Tibial nerve (tissue), 4 donors: Measurements from ENCODE around the gene SLC25A4. TPM values are rescaled to one million over a fixed set of nuclear protein-coding genes. Genes with fewer than 3 reads are reported as not detected.

ENCODE experiments used
- DNase-seq, 2 donors: peaks; one replicate each; pipeline ENCODE4 v3.0.0-alpha.2; 2019; ENCODE audit warnings: low spot score in 2 of 2
- H3K27ac ChIP-seq, 4 donors: fragments of 200-600 bp; sonication (generic) in 3 of 4; one replicate each; pipeline ENCODE4 v1.5.1; 2017 to 2019; ENCODE audit warnings: mild to moderate bottlenecking in 1 of 4
- H3K27me3 ChIP-seq, 2 donors: fragments of 200-600 bp; sonication (generic) in 1 of 2; one replicate each; pipeline versions ENCODE4 v1.5.1 to v1.6.0; 2017 to 2019
- H3K36me3 ChIP-seq, 3 donors: fragments of 200-600 bp; sonication (generic); one replicate each; pipeline ENCODE4 v1.5.1; 2018 to 2019
- H3K4me1 ChIP-seq, 4 donors: fragments of 200-600 bp; sonication (generic) in 3 of 4; one replicate each; pipeline ENCODE4 v1.5.1; 2017 to 2019
- H3K4me3 ChIP-seq, 4 donors: fragments of 200-600 bp; sonication (generic) in 3 of 4; one replicate each; pipeline ENCODE4 v1.5.1; 2017 to 2019; ENCODE audit warnings: mild to moderate bottlenecking in 1 of 4, moderate library complexity in 1 of 4
- H3K9me3 ChIP-seq, 4 donors: fragments of 200-600 bp; sonication (generic) in 3 of 4; one replicate each; pipeline ENCODE4 v1.5.1; 2017 to 2019
- EP300 ChIP-seq, 2 donors: sonication (generic); formaldehyde crosslinking; IDR thresholded peaks; one replicate each; pipeline ENCODE4 v1.6.1; 2017; ENCODE audit warnings: antibody characterized with exemption in 2 of 2, mild to moderate bottlenecking in 1 of 2
- POLR2A ChIP-seq, 2 donors: fragments of 450-650 bp; IDR thresholded peaks; one replicate each; pipeline ENCODE4 v1.6.1; 2017; ENCODE audit warnings: antibody characterized with exemption in 2 of 2, mild to moderate bottlenecking in 2 of 2, moderate library complexity in 2 of 2
- WGBS, 2 donors: methylation state at CpG; one replicate each; pipeline ENCODE4 v1.1.5; 2018; 5-methylcytosine and 5-hydroxymethylcytosine counted together
- total RNA-seq, 4 donors: library from RNA; depleted of rRNA; stranded (reverse); fragments of >200 nt; gene quantifications; one replicate each; pipeline ENCODE4 v1.1.0, GENCODE V29; 2016
- TF ChIP-seq, protein P1 (sequence below), 5 experiments: fragments of 200-600 bp in 3 of 5; fragments of 450-650 bp in 2 of 5; sonication (generic) in 3 of 5; IDR thresholded peaks; one replicate each; pipeline ENCODE4 v1.5.1; 2016 to 2019; ENCODE audit warnings: antibody characterized with exemption in 5 of 5, mild to moderate bottlenecking in 3 of 5, moderate library complexity in 2 of 5

The SLC25A4 gene
- total RNA-seq, 4 donors from 2014 or later, result 15.5 to 41.1 (median 24.0) TPM

DNA sequence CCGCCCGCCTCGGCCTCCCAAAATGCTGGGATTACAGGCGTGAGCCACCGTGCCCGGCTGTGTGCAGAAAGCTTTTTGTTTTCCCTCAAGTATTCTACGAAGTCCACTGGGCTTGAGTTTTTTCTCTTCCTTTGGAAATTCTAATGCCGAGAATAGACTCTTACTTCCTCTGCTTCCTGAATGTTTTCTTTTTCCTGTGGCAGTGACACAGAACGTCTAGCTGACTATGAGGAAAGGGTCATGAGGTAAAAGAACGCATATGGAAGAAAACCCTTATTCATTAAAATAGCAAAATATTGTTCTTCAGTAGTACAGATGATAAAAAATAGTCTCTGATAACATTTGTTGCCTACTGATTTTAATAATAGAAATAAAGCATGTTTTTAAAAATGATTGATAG is 4.9 kb upstream of the SLC25A4 start:
- 58 to 59% methylated on average over 10 of the region's 10 CpGs for whole genome bisulfite sequencing, 2 donors
- H3K27me3 ChIP-seq, result no peaks in the 10 kb centered on the region
- no peak overlapping the region for H3K4me3 ChIP-seq
- TF ChIP-seq, protein P1, sequence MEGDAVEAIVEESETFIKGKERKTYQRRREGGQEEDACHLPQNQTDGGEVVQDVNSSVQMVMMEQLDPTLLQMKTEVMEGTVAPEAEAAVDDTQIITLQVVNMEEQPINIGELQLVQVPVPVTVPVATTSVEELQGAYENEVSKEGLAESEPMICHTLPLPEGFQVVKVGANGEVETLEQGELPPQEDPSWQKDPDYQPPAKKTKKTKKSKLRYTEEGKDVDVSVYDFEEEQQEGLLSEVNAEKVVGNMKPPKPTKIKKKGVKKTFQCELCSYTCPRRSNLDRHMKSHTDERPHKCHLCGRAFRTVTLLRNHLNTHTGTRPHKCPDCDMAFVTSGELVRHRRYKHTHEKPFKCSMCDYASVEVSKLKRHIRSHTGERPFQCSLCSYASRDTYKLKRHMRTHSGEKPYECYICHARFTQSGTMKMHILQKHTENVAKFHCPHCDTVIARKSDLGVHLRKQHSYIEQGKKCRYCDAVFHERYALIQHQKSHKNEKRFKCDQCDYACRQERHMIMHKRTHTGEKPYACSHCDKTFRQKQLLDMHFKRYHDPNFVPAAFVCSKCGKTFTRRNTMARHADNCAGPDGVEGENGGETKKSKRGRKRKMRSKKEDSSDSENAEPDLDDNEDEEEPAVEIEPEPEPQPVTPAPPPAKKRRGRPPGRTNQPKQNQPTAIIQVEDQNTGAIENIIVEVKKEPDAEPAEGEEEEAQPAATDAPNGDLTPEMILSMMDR (IDR thresholded peaks at IDR 0.05), result no peak
- no peak for TF ChIP-seq POLR2A (IDR thresholded peaks at IDR 0.05)
- H3K27ac ChIP-seq, result no peak overlapping the region
- peaks cover 0 to 7% (median 3%) of the 10 kb centered on the region in 4 donors for H3K4me1 ChIP-seq
- no peaks in the 10 kb centered on the region for H3K36me3 ChIP-seq
- H3K9me3 ChIP-seq, result no peaks in the 10 kb centered on the region
- no peak for DNase-seq

DNA sequence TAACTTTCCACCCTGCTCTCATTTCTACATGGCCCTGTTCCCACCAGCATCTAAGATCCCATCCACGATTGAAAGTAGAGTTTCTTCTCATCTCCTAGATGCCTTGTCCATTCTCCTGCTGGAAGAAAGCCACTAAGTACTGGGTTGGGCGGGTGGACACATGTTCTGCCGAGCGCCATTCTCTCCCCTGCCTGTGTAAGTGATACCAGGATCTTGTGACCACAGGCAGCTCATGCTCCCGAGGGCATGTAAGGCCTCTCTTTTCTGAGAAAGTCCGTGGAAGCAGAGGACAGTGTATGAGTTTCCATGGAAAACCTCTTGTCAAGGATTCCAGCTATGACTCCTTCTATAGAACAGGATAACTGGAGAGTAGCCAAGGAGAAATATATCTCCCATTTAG is 3.3 kb upstream of the SLC25A4 start:
- Histone ChIP-seq H3K4me3 (no peak overlapping the region), H3K9me3 (no peaks in the 10 kb centered on the region), H3K4me1 (peaks cover 0 to 17% (median 6%) of the 10 kb centered on the region in 4 donors), H3K27ac (no peak overlapping the region), H3K36me3 (no peaks in the 10 kb centered on the region), H3K27me3 (no peaks in the 10 kb centered on the region)
- WGBS, 2 donors, result 82 to 85% methylated on average over 6 of the region's 6 CpGs
- DNase-seq, result no peak
- TF ChIP-seq POLR2A (IDR thresholded peaks at IDR 0.05), result no peak
- TF ChIP-seq, protein P1 (IDR thresholded peaks at IDR 0.05), result no peak
- TF ChIP-seq EP300 (IDR thresholded peaks at IDR 0.05), result no peak

DNA sequence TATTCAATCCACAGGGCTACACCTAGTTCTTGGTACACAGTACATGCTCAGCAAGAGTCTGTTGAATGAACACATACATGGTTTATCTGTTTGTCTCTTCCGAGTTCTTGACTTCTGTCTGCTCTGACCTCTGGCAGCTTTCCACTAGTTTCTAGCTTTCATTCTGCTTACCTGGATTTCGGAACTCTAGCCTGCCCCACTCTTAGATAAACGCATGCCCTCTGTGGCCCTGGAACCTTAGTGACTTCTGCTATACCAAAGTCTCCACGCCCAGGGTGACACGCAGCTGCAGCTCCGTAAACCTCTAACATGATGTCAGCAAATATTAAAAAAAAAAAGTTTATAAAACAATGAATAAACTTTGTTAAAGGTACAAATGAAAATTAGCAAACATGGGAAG is 1.3 kb upstream of the SLC25A4 start:
- no peaks in the 10 kb centered on the region for H3K9me3 ChIP-seq
- peaks cover 0 to 12% (median 0%) of the 10 kb centered on the region in 3 donors for H3K36me3 ChIP-seq
- 92 to 95% methylated on average over 6 of the region's 6 CpGs for WGBS, 2 donors
- no peak for DNase-seq
- H3K4me1 ChIP-seq, result peaks cover 0 to 27% (median 6%) of the 10 kb centered on the region in 4 donors
- no peak for TF ChIP-seq EP300 (IDR thresholded peaks at IDR 0.05)
- TF ChIP-seq POLR2A (IDR thresholded peaks at IDR 0.05), result no peak
- TF ChIP-seq, protein P1 (IDR thresholded peaks at IDR 0.05), result no peak
- H3K27ac ChIP-seq, result no peak overlapping the region
- H3K4me3 ChIP-seq, result no peak overlapping the region
- no peaks in the 10 kb centered on the region for H3K27me3 ChIP-seq

DNA sequence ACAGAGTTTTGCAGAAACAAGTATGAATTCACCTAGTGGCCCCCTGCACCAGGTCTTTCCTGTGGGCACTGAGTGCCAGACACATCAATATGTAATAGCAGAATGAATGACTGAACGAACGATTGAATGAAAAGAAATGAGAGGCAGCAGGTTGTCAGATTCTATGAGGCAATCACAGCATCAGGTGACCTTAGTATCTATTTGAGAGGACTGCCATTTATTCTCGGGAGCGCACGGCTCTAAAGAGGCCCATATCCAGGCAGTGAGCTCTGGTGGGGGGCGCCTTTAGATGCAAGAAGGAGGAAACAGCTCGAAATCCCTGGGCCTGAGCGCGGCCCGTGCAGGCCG is 528 bp upstream of the SLC25A4 start:
- WGBS, 2 donors, result 10 to 12% methylated on average over 10 to 11 of the region's 11 CpGs
- H3K27me3 ChIP-seq, result no peaks in the 10 kb centered on the region
- peaks cover 0 to 18% (median 0%) of the 10 kb centered on the region in 3 donors for H3K36me3 ChIP-seq
- no peak for TF ChIP-seq POLR2A (IDR thresholded peaks at IDR 0.05)
- TF ChIP-seq EP300 (IDR thresholded peaks at IDR 0.05), result no peak
- TF ChIP-seq, protein P1 (IDR thresholded peaks at IDR 0.05), result no peak
- H3K4me3 ChIP-seq, result peak overlapping the region; percentile 63 to 79 (median 73)
- no peak for DNase-seq
- peaks cover 0 to 27% (median 6%) of the 10 kb centered on the region in 4 donors for H3K4me1 ChIP-seq
- H3K27ac ChIP-seq, result peak overlapping the region; percentile 62 to 85 (median 80)
- H3K9me3 ChIP-seq, result no peaks in the 10 kb centered on the region

DNA sequence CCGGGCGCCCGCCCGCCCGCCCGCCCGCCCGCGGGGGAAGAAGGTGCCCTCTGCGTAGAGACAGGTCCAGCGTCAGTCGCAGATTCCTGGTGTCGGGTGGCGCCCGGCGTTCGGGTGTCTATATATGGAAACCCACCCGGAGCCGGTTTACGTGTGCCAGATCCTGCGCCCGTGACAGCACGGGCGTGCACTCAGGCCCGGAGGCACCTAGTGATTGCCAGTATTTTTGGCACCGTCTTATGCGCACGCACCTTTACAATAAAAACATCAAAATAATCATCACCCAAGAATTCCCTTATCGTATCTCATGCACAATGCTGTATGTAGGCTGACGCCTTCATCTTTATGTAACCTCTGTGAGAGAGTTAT is 519 bp downstream of the SLC25A4 start:
- WGBS, 2 donors, result 2% methylated on average over 16 to 23 of the region's 30 CpGs
- H3K36me3 ChIP-seq, result peaks cover 0 to 28% (median 0%) of the 10 kb centered on the region in 3 donors
- H3K27me3 ChIP-seq, result no peaks in the 10 kb centered on the region
- no peaks in the 10 kb centered on the region for H3K9me3 ChIP-seq
- H3K27ac ChIP-seq, result peak overlapping the region in 3 of 4 donors; percentile 68 to 85 (median 76)
- peak overlapping the region; percentile 63 to 79 (median 73) for H3K4me3 ChIP-seq
- TF ChIP-seq POLR2A (IDR thresholded peaks at IDR 0.05) (no peak), EP300 (IDR thresholded peaks at IDR 0.05) (no peak)
- TF ChIP-seq, protein P1 (IDR thresholded peaks at IDR 0.05), result no peak
- peaks cover 0 to 27% (median 6%) of the 10 kb centered on the region in 4 donors for H3K4me1 ChIP-seq
- DNase-seq, result no peak
